ENCODE results near the gene FNBP1. TPM values are rescaled to one million over a fixed set of nuclear protein-coding genes. Genes with fewer than 3 reads are reported as not detected.
A peak's percentile ranks its signal among the peaks of the same experiment; 100 is the strongest.

The FNBP1 gene
- total RNA-seq, 6 donors from 2014 or later = 34.8 to 85.4 (median 51.6) TPM

DNA sequence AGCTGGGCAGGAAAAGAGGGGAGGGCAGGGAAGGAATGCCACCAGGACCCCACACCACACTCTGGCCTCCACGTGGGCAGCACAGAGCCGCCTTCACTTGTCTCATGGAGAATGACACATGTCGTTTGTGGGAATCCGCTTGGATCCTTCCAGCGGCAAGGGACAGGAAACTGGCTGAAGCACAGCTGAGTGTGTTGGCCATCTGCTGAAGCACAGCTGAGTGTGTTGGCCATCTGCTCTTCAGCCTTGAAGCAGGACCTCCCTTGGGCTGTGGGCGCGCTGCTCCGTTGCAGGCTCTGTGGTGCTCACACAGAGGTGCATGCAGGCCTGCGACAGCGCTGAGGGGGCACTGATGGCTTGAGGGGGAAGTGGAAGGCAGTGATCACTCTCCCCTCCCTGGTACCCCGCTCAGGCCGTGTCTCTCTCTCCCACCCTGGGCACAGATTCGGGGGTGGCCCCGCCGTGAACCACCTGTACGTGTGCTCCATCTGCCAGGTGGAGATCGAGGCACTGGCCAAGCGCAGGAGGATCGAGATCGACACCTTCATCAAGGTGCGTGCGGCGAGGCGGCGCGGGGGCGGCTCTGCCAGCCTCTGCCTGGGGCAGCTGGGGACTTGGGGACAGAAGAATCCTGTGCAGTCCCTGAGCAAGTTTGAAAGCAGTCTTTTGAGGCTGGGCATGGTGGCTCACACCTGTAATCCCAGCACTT is 167.1 kb downstream of the FNBP1 start:
- ATAC-seq (ENCODE audit: low FRiP score in 2 of 2) (no peak), DNase-seq (peak in 1 of 2 donors; percentile 75)
- 94 to 96% methylated on average over 19 to 27 of the region's 27 CpGs for WGBS, 2 donors
- H3K36me3 ChIP-seq = peaks cover 5 to 46% (median 34%) of the 10 kb centered on the region in 4 donors
- no peak overlapping the region for H3K27ac ChIP-seq
- no peak for TF ChIP-seq CTCF (IDR thresholded peaks at IDR 0.05)
- TF ChIP-seq POLR2AphosphoS5 (IDR thresholded peaks at IDR 0.05) = no peak
- no peak for TF ChIP-seq POLR2A (IDR thresholded peaks at IDR 0.05)
- TF ChIP-seq EP300 (IDR thresholded peaks at IDR 0.05) = no peak
- no peaks in the 10 kb centered on the region for H3K27me3 ChIP-seq
- H3K4me1 ChIP-seq = no peaks in the 10 kb centered on the region
- no peak overlapping the region for H3K4me3 ChIP-seq
- no peaks in the 10 kb centered on the region for H3K9me3 ChIP-seq

DNA sequence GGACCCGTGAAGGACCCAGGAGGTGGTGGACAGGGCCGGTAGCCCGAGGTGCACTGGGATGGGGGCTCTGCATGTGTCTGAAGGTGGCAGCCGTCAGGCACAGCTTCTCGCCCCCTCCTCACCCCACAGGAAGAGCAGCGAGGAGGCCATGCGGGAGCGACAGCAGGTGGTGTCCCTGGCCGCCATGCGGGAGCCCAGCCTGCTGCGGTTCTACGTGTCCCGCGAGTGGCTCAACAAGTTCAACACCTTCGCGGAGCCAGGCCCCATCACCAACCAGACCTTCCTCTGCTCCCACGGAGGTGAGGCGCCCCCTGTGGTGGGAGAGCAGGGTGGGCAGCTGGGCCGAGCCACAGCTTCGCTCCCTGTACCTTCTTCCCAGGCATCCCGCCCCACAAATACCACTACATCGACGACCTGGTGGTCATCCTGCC is 167.8 kb downstream of the FNBP1 start:
- TF ChIP-seq EP300 (IDR thresholded peaks at IDR 0.05) = no peak
- TF ChIP-seq CTCF (IDR thresholded peaks at IDR 0.05) = no peak
- TF ChIP-seq POLR2A (IDR thresholded peaks at IDR 0.05) = no peak
- no peak for TF ChIP-seq POLR2AphosphoS5 (IDR thresholded peaks at IDR 0.05)
- H3K27me3 ChIP-seq = no peaks in the 10 kb centered on the region
- peaks cover 5 to 46% (median 31%) of the 10 kb centered on the region in 4 donors for H3K36me3 ChIP-seq
- H3K4me3 ChIP-seq = no peak overlapping the region
- no peak overlapping the region for H3K27ac ChIP-seq
- no peaks in the 10 kb centered on the region for H3K4me1 ChIP-seq
- 90 to 94% methylated on average over 15 to 20 of the region's 23 CpGs for WGBS, 2 donors
- no peaks in the 10 kb centered on the region for H3K9me3 ChIP-seq
- DNase-seq (peak in 1 of 2 donors; percentile 58), ATAC-seq (ENCODE audit: low FRiP score in 2 of 2) (no peak)

DNA sequence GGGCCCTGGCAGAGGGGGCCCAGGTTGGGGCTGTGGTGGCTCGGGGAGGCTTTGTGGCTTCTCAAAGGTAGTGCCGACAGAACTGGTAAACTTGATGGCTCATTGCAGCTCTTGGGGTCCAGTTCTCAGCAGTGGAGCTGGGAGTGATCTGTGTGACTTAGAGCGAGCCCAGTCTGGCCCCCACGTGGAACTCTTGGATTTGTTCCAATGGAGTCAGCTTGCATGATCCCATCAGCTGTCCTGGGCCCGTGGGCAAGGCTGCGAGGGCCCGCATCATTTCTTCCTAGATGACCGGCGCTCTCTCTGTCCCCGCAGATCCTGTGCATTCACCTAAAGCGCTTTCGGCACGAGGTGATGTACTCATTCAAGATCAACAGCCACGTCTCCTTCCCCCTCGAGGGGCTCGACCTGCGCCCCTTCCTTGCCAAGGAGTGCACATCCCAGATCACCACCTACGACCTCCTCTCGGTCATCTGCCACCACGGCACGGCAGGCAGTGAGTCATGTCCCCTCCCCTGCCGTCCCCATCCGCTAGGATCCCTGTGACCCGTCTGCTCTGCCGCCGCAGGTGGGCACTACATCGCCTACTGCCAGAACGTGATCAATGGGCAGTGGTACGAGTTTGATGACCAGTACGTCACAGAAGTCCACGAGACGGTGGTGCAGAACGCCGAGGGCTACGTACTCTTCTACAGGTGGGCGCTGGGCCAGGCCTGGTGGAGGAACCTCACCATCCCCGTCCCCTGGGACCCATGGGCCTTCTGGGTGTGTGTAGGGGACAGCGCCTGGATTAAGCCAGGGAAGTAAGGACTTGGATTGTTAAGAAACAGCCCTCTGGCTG is 168.5 kb downstream of the FNBP1 start:
- no peak overlapping the region for H3K4me3 ChIP-seq
- 90 to 96% methylated on average over 38 of the region's 38 CpGs for WGBS, 2 donors
- TF ChIP-seq EP300 (IDR thresholded peaks at IDR 0.05) = no peak
- TF ChIP-seq POLR2A (IDR thresholded peaks at IDR 0.05) = no peak
- TF ChIP-seq CTCF (IDR thresholded peaks at IDR 0.05) = no peak
- no peak for TF ChIP-seq POLR2AphosphoS5 (IDR thresholded peaks at IDR 0.05)
- ATAC-seq (ENCODE audit: low FRiP score in 2 of 2) (no peak), DNase-seq (peak in 1 of 2 donors; percentile 38)
- H3K27me3 ChIP-seq = no peaks in the 10 kb centered on the region
- H3K4me1 ChIP-seq = no peaks in the 10 kb centered on the region
- no peak overlapping the region for H3K27ac ChIP-seq
- no peaks in the 10 kb centered on the region for H3K9me3 ChIP-seq
- H3K36me3 ChIP-seq = peaks cover 0 to 48% (median 28%) of the 10 kb centered on the region in 4 donors

DNA sequence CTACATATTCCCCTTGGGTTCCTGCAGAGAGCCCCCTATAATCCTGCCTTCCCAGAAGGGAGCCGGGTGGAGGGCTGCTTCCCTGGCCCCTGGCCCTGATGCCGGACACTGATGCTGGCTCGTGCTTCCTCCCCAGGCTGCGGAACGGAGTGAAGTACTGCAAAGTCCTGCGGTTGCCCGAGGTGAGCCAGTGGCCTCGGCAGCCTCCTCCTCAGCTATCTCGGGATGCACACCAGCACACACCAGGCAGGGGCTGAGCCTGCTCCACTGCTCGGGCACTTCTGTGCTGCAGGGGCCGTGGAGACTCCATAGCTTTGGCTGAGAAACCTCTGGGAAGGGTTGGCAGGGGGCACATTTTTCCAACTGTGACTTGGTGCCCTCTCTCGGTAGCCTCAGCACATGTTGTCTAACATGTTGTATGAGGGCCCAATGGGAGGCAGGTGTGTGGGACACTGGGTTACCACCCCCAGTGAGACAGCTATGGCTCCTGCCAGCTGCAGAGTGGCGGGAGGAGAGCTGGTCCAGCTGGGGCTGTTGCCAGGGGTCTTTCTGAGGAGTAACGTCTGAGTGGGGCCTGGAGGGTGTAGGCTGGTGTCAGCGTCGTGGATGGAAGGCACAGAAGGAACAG is 169.3 kb downstream of the FNBP1 start:
- Histone ChIP-seq H3K27ac (no peak overlapping the region), H3K36me3 (peaks cover 0 to 55% (median 27%) of the 10 kb centered on the region in 4 donors), H3K9me3 (no peaks in the 10 kb centered on the region), H3K4me3 (no peak overlapping the region), H3K27me3 (no peaks in the 10 kb centered on the region), H3K4me1 (no peaks in the 10 kb centered on the region)
- TF ChIP-seq POLR2AphosphoS5 (IDR thresholded peaks at IDR 0.05) = no peak
- TF ChIP-seq EP300 (IDR thresholded peaks at IDR 0.05) = no peak
- no peak for TF ChIP-seq POLR2A (IDR thresholded peaks at IDR 0.05)
- TF ChIP-seq CTCF (IDR thresholded peaks at IDR 0.05) = no peak
- 89 to 92% methylated on average over 10 to 13 of the region's 16 CpGs for WGBS, 2 donors
- DNase-seq (peak in 1 of 2 donors; percentile 56), ATAC-seq (ENCODE audit: low FRiP score in 2 of 2) (no peak)
